ENCODE measurements around the gene ARHGEF6.
A peak's percentile ranks its signal among the peaks of the same experiment; 100 is the strongest.
"Not testable (repeated sequence)": the region's sequence is repeated elsewhere in the genome, so short reads cannot be mapped to it uniquely, and the experiment has no call there.

Gene ARHGEF6

DNA sequence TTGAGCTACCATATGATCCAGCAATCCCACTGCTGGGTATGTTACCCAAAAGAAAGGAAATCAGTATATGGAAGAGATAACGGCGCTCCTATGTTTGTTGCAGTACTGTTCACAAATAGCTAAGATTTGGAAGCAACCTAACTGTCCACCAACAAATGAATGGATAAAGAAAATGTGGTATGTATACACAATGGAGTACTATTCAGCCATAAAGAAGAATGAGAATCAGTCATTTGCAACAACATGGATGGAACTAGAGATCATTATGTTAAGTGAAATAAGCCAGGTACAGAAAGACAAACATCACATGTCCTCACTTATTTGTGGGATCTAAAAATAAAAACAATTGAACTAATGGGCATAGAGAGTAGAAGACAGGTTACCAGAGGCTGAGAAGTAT lies 8.9 kb downstream of the ARHGEF6 start:
- not testable (repeated sequence) for H3K4ac ChIP-seq (ENCODE audit: low read length); H3K9ac ChIP-seq (ENCODE audit: low read depth, low read length, poor library complexity)
- no CpG with 5 or more reads among the region's 2 CpGs for WGBS, 2 donors (ENCODE audit: extremely low coverage in 2 of 2, insufficient read length in 2 of 2, insufficient replicate concordance in 1 of 2)

DNA sequence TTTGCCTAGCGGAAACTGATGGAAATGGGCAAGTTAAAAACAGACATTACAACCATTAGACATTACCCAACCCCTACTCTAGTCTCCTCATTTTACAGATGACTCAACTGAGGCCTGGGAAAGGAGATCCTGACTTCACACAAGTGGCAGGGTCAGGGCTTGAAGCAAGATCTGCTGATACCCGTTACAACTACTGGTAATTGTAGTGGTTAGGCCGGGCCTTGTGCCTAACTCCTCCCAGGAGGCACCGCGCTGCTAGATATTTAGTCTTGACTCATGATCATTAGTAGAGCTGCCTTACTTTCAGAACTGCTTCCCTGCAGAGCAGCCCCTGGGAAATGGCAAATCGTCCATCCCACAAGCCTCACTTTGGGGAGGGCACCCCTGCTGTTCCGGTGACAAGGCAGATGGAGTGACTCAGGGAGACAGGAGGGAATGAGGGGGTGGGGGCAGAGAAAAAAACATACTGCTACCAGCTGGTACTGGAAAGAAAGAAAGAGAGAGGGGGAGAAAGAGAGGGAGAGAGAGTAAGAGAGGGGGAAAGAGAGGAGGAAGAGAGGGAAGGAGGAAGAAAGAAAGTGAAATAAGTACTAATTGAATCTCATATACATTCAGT lies 12.2 kb downstream of the ARHGEF6 start:
- H2BK12ac ChIP-seq (ENCODE audit: low read length) = no peak overlapping the region
- H3K14ac ChIP-seq (ENCODE audit: low read length) = no peak overlapping the region
- DNase-seq (ENCODE audit: low spot score) = no peak
- no peak overlapping the region for H3K23ac ChIP-seq (ENCODE audit: low read depth, low read length, poor library complexity)
- H3K4me1 ChIP-seq (ENCODE audit: control insufficient read depth in 2 of 2, insufficient read depth in 1 of 2, low read depth in 1 of 2, low read length in 2 of 2) = peaks cover 0 to 3% of the 10 kb centered on the region in 2 donors
- no peaks in the 10 kb centered on the region for H3K79me1 ChIP-seq (ENCODE audit: low read depth, low read length)
- H3K27me3 ChIP-seq (ENCODE audit: control insufficient read depth in 3 of 3, insufficient read depth in 3 of 3, low read depth in 1 of 3, low read length in 3 of 3) = peaks cover 0 to 7% (median 3%) of the 10 kb centered on the region in 3 experiments
- H3K27ac ChIP-seq (replicated peaks; ENCODE audit: low read length) = no peak overlapping the region
- WGBS, 2 donors (ENCODE audit: extremely low coverage in 2 of 2, insufficient read length in 2 of 2, insufficient replicate concordance in 1 of 2) = no CpG with 5 or more reads among the region's 7 CpGs
- no peak overlapping the region for H2AK5ac ChIP-seq (ENCODE audit: low read depth, low read length)
- H3K9me3 ChIP-seq (replicated peaks in 1 of 2; ENCODE audit: control insufficient read depth in 2 of 2, insufficient read depth in 1 of 2, low read depth in 1 of 2, low read length in 2 of 2) = peaks cover 0 to 9% of the 10 kb centered on the region in 2 donors
- H4K8ac ChIP-seq (ENCODE audit: low read depth, low read length) = no peak overlapping the region
- H3K4ac ChIP-seq (ENCODE audit: low read length) = no peak overlapping the region
- H3K4me3 ChIP-seq (ENCODE audit: low read length in 2 of 2) = no peak overlapping the region
- peak overlapping the region; percentile 95 for H2AFZ ChIP-seq (ENCODE audit: low read length)
- no peak overlapping the region for H2BK5ac ChIP-seq (ENCODE audit: low read length)
- H3K4me2 ChIP-seq (ENCODE audit: insufficient read depth, low read length, poor library complexity, severe bottlenecking) = no peak overlapping the region
- no peak overlapping the region for H2BK120ac ChIP-seq (ENCODE audit: low read depth, low read length)
- H3K9ac ChIP-seq (ENCODE audit: low read depth, low read length, poor library complexity) = no peak overlapping the region
- H3K36me3 ChIP-seq (replicated peaks in 1 of 2; ENCODE audit: control insufficient read depth in 2 of 2, insufficient read depth in 2 of 2, low read length in 2 of 2) = no peaks in the 10 kb centered on the region
- H4K91ac ChIP-seq (ENCODE audit: low read depth, low read length, poor library complexity) = no peak overlapping the region
- H3K18ac ChIP-seq (ENCODE audit: low read length) = no peak overlapping the region
- no peak overlapping the region for H2BK15ac ChIP-seq (ENCODE audit: low read length)

More for the DNA sequence above, 8.9 kb downstream of the ARHGEF6 start:
- H4K91ac ChIP-seq (ENCODE audit: low read depth, low read length, poor library complexity); H3K4me2 ChIP-seq (ENCODE audit: insufficient read depth, low read length, poor library complexity, severe bottlenecking); H3K18ac ChIP-seq (ENCODE audit: low read length); H3K27me3 ChIP-seq (ENCODE audit: control insufficient read depth in 3 of 3, insufficient read depth in 3 of 3, low read depth in 1 of 3, low read length in 3 of 3); H2BK5ac ChIP-seq (ENCODE audit: low read length); H4K8ac ChIP-seq (ENCODE audit: low read depth, low read length); H3K14ac ChIP-seq (ENCODE audit: low read length); H3K79me1 ChIP-seq (ENCODE audit: low read depth, low read length); H2BK12ac ChIP-seq (ENCODE audit: low read length); H3K36me3 ChIP-seq (replicated peaks in 1 of 2; ENCODE audit: control insufficient read depth in 2 of 2, insufficient read depth in 2 of 2, low read length in 2 of 2); H3K4me3 ChIP-seq (ENCODE audit: low read length in 2 of 2); H2AFZ ChIP-seq (ENCODE audit: low read length); H3K4me1 ChIP-seq (ENCODE audit: control insufficient read depth in 2 of 2, insufficient read depth in 1 of 2, low read depth in 1 of 2, low read length in 2 of 2); H3K9me3 ChIP-seq (replicated peaks in 1 of 2; ENCODE audit: control insufficient read depth in 2 of 2, insufficient read depth in 1 of 2, low read depth in 1 of 2, low read length in 2 of 2); H2AK5ac ChIP-seq (ENCODE audit: low read depth, low read length); H2BK15ac ChIP-seq (ENCODE audit: low read length); H2BK120ac ChIP-seq (ENCODE audit: low read depth, low read length); DNase-seq (ENCODE audit: low spot score); H3K27ac ChIP-seq (replicated peaks; ENCODE audit: low read length); H3K23ac ChIP-seq (ENCODE audit: low read depth, low read length, poor library complexity): not testable (repeated sequence)

DNA sequence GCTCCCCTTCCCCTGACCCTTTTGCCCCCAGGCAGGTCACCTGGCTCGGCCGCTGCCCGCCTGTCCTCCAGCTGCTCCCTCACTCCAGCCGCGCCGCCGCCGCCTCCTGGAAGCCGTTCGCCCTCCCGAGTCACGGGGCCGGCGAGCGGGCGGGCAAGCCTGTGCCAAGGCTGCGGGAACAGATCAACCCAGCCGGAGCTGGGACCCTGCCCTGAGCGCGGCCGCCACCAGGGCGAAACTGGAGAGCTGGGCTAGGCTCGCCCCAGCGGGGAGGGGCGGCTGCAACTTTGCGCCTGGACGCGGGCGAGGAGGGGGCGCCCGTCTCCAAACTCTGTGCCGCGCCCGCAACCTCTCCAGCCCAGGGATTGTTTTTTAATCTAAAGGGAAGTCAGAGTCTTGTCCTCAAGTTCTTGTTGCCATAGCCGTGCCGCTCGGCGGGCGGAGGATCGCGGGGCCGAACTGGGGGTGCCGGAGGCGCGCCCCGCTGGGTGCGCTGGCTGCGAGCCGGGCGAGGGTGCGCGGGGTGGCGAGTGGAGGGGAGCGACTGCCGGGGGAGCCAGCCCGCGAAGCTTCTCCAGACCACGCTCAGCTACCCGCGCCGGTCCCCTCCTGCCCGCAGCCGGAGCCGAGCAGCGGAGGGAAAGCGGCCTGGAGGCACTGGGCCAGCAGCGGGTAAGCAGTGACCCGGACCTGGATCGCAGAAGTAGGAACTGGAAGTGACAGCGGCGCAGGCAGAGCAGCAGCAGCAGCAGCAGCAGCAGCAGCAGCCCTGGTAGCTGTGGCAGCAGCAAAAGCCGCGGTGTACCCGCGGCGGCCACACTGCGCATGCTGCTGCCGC lies 13.4 kb downstream of the ARHGEF6 start:
- no peak overlapping the region for H3K14ac ChIP-seq (ENCODE audit: low read length)
- WGBS, 2 donors (ENCODE audit: extremely low coverage in 2 of 2, insufficient read length in 2 of 2, insufficient replicate concordance in 1 of 2) = no CpG with 5 or more reads among the region's 78 CpGs
- H3K23ac ChIP-seq (ENCODE audit: low read depth, low read length, poor library complexity) = peak overlapping the region; percentile 65
- no peaks in the 10 kb centered on the region for H3K79me1 ChIP-seq (ENCODE audit: low read depth, low read length)
- H2AFZ ChIP-seq (ENCODE audit: low read length) = peak overlapping the region; percentile 95
- peak overlapping the region; percentile 53 to 81 for H3K4me3 ChIP-seq (ENCODE audit: low read length in 2 of 2)
- H3K4me1 ChIP-seq (ENCODE audit: control insufficient read depth in 2 of 2, insufficient read depth in 1 of 2, low read depth in 1 of 2, low read length in 2 of 2) = peaks cover 0 to 3% of the 10 kb centered on the region in 2 donors
- H3K9me3 ChIP-seq (replicated peaks in 1 of 2; ENCODE audit: control insufficient read depth in 2 of 2, insufficient read depth in 1 of 2, low read depth in 1 of 2, low read length in 2 of 2) = peaks cover 0 to 9% of the 10 kb centered on the region in 2 donors
- no peak overlapping the region for H2AK5ac ChIP-seq (ENCODE audit: low read depth, low read length)
- no peak overlapping the region for H2BK120ac ChIP-seq (ENCODE audit: low read depth, low read length)
- H3K18ac ChIP-seq (ENCODE audit: low read length) = peak overlapping the region; percentile 85
- H3K36me3 ChIP-seq (replicated peaks in 1 of 2; ENCODE audit: control insufficient read depth in 2 of 2, insufficient read depth in 2 of 2, low read length in 2 of 2) = no peaks in the 10 kb centered on the region
- no peak overlapping the region for H2BK5ac ChIP-seq (ENCODE audit: low read length)
- peak overlapping the region; percentile 86 for H3K9ac ChIP-seq (ENCODE audit: low read depth, low read length, poor library complexity)
- no peak overlapping the region for H3K27ac ChIP-seq (replicated peaks; ENCODE audit: low read length)
- H3K27me3 ChIP-seq (ENCODE audit: control insufficient read depth in 3 of 3, insufficient read depth in 3 of 3, low read depth in 1 of 3, low read length in 3 of 3) = peaks cover 0 to 7% (median 3%) of the 10 kb centered on the region in 3 experiments
- H2BK15ac ChIP-seq (ENCODE audit: low read length) = no peak overlapping the region
- H4K8ac ChIP-seq (ENCODE audit: low read depth, low read length) = no peak overlapping the region
- peak; percentile 40 for DNase-seq (ENCODE audit: low spot score)
- no peak overlapping the region for H4K91ac ChIP-seq (ENCODE audit: low read depth, low read length, poor library complexity)
- peak overlapping the region; percentile 69 for H3K4me2 ChIP-seq (ENCODE audit: insufficient read depth, low read length, poor library complexity, severe bottlenecking)
- H2BK12ac ChIP-seq (ENCODE audit: low read length) = no peak overlapping the region
- H3K4ac ChIP-seq (ENCODE audit: low read length) = no peak overlapping the region

GRCh38 chrX:136766785-136767103 lies 14.0 kb downstream of the ARHGEF6 start:
- no peaks in the 10 kb centered on the region for H3K79me1 ChIP-seq (ENCODE audit: low read depth, low read length)
- no peak overlapping the region for H4K91ac ChIP-seq (ENCODE audit: low read depth, low read length, poor library complexity)
- no peak overlapping the region for H3K14ac ChIP-seq (ENCODE audit: low read length)
- no peaks in the 10 kb centered on the region for H3K36me3 ChIP-seq (replicated peaks in 1 of 2; ENCODE audit: control insufficient read depth in 2 of 2, insufficient read depth in 2 of 2, low read length in 2 of 2)
- no peak overlapping the region for H2BK12ac ChIP-seq (ENCODE audit: low read length)
- DNase-seq (ENCODE audit: low spot score) = no peak
- H3K4me1 ChIP-seq (ENCODE audit: control insufficient read depth in 2 of 2, insufficient read depth in 1 of 2, low read depth in 1 of 2, low read length in 2 of 2) = peaks cover 0 to 3% of the 10 kb centered on the region in 2 donors
- H3K4me3 ChIP-seq (ENCODE audit: low read length in 2 of 2) = peak overlapping the region; percentile 53 to 81
- peak overlapping the region; percentile 71 for H3K18ac ChIP-seq (ENCODE audit: low read length)
- H2AK5ac ChIP-seq (ENCODE audit: low read depth, low read length) = no peak overlapping the region
- no CpG with 5 or more reads among the region's 19 CpGs for WGBS, 2 donors (ENCODE audit: extremely low coverage in 2 of 2, insufficient read length in 2 of 2, insufficient replicate concordance in 1 of 2)
- no peak overlapping the region for H2BK5ac ChIP-seq (ENCODE audit: low read length)
- no peak overlapping the region for H2BK15ac ChIP-seq (ENCODE audit: low read length)
- no peak overlapping the region for H2BK120ac ChIP-seq (ENCODE audit: low read depth, low read length)
- H2AFZ ChIP-seq (ENCODE audit: low read length) = peak overlapping the region; percentile 95
- H3K27me3 ChIP-seq (ENCODE audit: control insufficient read depth in 3 of 3, insufficient read depth in 3 of 3, low read depth in 1 of 3, low read length in 3 of 3) = peaks cover 0 to 7% (median 3%) of the 10 kb centered on the region in 3 experiments
- peak overlapping the region; percentile 70 for H3K9ac ChIP-seq (ENCODE audit: low read depth, low read length, poor library complexity)
- no peak overlapping the region for H3K27ac ChIP-seq (replicated peaks; ENCODE audit: low read length)
- H3K4me2 ChIP-seq (ENCODE audit: insufficient read depth, low read length, poor library complexity, severe bottlenecking) = peak overlapping the region; percentile 69
- no peak overlapping the region for H4K8ac ChIP-seq (ENCODE audit: low read depth, low read length)
- H3K23ac ChIP-seq (ENCODE audit: low read depth, low read length, poor library complexity) = no peak overlapping the region
- H3K9me3 ChIP-seq (replicated peaks in 1 of 2; ENCODE audit: control insufficient read depth in 2 of 2, insufficient read depth in 1 of 2, low read depth in 1 of 2, low read length in 2 of 2) = peaks cover 0 to 9% of the 10 kb centered on the region in 2 donors
- H3K4ac ChIP-seq (ENCODE audit: low read length) = no peak overlapping the region

Data from neuronal stem cell (in vitro differentiated cells).